ENCODE results near the gene EPB41L3.

- TF ChIP-seq POLR2AphosphoS5 (IDR thresholded peaks at IDR 0.05; ENCODE audit: low read depth, low read length) (no peak), TAF1 (IDR thresholded peaks at IDR 0.05; ENCODE audit: borderline replicate concordance, insufficient read depth, low read length) (no peak), SIN3A (IDR thresholded peaks at IDR 0.05; ENCODE audit: borderline replicate concordance, insufficient read depth, low read length) (no peak), REST (IDR thresholded peaks at IDR 0.05; ENCODE audit: insufficient read depth in 1 of 2, low read depth in 2 of 2, low read length in 2 of 2) (no peak), FOXP2 (optimal IDR thresholded peaks at IDR 0.05; ENCODE audit: borderline replicate concordance, extremely low read depth, extremely low read length, insufficient read depth) (no peak)
Observed at GRCh38 chr18:5507756-5508155, 36.0 kb downstream of the EPB41L3 start.

Data from PFSK-1 (cell line).